DMS153 treated with DMSO at 0.1 percent for 48 hours (cell line): ENCODE data around the gene NXF1.
A peak's percentile ranks its signal among the peaks of the same experiment; 100 is the strongest.
"Not testable (repeated sequence)": the region's sequence is repeated elsewhere in the genome, so short reads cannot be mapped to it uniquely, and the experiment has no call there.

Experiments
- DNase-seq: peaks from one replicate; lab custom pipeline; 2025; ENCODE audit not compliant: unreplicated experiment; lab: John Stamatoyannopoulos, UW

The NXF1 gene

GRCh38 chr11:62805076-62805892 lies at the start of gene NXF1:
TSS of gene NXF1 (minus strand) at chr11:62805440. CDS start at chr11:62805356, 84 bp downstream.
- DNase-seq: peak; percentile 96

DNA sequence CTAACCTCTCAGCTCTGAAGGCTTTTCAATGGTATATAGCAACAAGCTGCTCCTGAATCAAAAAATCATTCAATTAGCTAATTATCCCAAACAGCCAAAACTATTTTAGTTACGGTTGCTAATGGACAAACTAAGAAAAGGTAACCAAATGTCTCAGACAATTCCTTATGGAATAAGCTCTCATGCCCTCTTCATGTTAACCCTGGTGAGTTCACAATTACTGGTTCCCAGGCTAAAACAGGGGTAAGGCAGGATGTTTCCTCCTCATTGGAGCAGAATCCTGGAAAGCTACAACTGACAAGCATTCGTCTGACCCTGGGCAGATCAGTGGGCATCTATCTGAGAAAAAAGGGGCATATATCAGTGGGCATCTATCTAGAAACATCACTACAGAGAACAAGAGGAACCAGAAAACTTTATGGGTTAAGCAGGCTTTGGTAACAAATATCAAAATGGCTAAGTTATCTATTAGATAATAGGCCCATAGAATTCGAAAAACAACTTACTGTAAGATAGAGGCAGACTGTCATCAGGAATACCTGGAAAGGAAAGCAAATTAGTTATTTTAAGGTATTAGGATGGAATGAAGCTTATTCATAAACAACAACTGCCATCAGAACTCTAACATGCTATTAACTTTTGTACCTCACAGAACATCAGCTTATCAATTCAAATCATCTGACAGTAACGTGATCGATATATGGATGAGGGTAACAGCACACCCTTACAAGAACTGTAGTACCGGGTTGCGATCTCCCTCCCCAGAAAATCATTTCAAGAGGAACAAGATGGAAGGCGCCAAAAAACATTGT lies 49.0 kb upstream of the NXF1 start:
- DNase-seq: no peak

DNA sequence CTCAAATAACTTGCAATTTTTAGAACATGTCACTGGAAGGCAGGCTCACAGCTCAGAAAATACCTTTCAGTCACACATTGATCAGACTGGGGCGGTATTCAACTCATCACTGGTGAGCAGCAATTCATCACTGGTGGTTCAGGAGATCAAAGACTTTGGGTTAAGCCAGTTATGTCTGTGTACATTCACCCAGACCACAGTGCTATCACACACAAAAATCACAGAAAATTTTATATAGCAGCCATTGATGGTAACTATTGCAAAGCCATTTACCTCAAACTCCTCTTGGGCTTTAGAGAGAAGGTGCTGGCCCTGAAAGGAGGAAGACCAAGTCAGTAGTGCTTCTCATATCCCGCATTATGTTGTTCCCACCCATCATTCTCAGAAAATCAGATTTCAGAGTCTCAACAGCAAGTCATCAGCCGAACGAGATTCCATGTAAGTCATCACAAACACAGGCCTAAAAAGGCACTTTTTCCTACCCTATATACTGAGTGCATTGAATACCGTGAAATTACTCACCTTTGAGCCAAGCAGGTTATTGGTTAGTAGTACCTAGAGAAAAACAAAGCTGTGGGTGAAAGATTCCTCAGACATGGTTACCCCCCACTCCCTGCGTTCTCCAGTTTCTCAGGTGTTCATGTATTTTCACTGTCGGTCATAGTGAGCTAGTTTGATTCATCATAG lies 48.2 kb upstream of the NXF1 start:
- no peak for DNase-seq

- DNase-seq: no peak
Measured at GRCh38 chr11:62852523-62853188, 47.4 kb upstream of the NXF1 start.

- DNase-seq: no peak
Measured at GRCh38 chr11:62851807-62852522, 46.7 kb upstream of the NXF1 start.

DNA sequence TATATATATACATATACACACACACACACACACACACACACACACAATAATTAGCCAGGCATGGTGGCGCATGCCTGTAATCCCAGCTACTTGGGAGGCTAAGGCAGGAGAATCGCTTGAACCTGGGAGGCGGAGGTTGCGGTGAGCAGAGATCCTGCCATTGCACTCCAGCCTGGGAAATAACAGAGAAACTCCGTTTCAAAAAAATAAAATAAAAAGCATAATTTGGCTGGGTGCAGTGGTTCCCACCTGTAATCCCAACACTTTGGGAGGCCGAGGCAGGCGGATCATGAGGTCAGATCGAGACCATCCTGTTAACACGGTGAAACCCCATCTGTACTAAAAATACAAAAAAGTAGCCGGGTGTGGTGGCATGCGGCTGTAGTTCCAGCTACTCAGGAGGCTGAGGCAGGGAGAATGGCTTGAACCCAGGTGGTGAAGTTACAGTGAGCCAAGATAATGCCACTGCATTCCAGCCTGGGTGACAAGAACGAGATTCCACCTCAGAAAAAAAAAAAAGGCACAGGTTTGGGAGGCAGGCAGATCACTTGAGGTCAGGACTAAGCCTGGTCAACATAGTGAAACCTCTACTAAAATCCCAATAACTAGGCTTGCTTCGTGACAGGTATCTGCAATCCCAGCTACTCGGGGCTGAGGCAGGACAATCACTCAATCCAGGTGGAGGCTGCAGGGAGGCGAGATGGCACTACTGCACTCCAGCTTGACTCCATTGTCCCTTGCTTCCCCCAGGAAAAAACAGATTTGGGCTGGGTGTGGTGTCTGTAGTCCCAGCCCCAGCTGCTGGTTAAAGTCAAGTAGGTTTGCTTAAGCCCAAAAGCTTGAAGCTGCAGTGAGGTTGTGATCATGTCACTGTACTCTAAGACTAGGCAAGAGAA lies 45.9 kb upstream of the NXF1 start:
- DNase-seq: no peak

GRCh38 chr11:62847767-62848314 lies 42.6 kb upstream of the NXF1 start:
- DNase-seq: no peak

DNA sequence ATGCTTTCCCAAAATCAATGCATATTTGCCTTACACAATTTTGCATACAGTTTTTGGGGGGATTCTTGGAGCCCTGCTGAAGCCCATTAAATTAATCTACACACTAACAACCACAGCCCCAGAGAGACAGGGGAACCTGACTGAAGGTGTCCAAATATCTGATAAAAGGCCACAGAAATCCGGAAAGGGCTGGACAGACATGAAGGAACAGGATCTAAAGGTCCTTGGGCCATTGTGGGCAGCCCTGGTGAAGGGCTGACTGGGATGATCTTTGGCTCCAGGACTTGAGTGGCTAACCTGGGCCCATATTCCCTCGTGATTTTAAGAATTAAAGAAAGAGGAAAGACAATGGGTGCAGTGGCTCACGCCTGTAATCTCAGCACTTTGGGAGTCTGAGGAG lies 40.9 kb upstream of the NXF1 start:
- DNase-seq: no peak

GRCh38 chr11:62844154-62844553 lies 38.9 kb upstream of the NXF1 start:
- no peak for DNase-seq

DNA sequence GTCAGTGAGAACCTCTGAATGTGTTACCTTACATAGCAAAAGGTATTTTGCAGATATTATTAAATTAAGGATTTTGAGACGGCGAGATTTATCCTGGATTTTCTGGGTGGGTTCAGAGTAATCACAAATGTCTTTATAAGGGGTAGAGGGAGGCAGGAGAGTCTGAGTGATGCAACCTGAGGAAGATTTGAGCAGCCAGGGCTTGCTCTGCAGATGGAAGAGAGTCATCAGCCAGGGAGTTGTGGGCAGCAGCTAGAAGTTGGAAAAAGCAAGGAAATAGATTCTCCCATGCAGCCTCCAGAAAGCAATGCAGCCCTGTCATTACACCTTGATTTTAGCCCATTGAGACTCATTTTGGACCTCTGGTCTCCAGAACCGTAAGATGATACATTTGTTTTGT lies 38.2 kb upstream of the NXF1 start:
- DNase-seq: no peak

- DNase-seq: not testable (repeated sequence)
Measured at GRCh38 chr11:62842891-62843290, 37.7 kb upstream of the NXF1 start.

DNA sequence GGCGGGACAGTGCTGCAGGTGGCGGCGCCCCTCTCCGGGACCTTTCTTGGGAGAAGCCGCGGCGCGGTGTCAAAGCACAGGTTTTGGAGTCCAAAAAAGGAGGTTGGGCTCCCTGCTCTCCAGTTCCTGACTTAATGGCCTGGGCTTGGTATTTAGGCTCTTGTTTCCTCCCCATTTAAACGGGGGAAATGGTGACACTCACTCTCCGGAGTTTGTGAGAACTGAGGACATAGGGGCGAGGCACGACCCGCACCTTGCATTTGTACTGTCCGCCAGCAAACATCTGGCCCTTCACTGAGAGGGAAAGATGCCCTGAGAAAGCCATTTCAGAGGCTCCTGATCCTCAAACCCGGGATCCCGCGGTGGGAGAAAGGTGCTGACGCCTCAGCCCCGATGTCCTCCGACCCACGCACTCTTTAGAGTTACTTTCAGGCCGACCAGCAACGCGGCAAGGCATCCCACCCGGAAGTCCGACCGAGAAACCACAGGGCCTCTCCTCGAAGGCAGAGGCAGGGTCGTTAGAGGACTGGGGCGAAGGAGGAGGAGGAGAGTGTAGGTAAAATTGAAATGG lies 37.0 kb upstream of the NXF1 start:
- DNase-seq: peak; percentile 87

DNA sequence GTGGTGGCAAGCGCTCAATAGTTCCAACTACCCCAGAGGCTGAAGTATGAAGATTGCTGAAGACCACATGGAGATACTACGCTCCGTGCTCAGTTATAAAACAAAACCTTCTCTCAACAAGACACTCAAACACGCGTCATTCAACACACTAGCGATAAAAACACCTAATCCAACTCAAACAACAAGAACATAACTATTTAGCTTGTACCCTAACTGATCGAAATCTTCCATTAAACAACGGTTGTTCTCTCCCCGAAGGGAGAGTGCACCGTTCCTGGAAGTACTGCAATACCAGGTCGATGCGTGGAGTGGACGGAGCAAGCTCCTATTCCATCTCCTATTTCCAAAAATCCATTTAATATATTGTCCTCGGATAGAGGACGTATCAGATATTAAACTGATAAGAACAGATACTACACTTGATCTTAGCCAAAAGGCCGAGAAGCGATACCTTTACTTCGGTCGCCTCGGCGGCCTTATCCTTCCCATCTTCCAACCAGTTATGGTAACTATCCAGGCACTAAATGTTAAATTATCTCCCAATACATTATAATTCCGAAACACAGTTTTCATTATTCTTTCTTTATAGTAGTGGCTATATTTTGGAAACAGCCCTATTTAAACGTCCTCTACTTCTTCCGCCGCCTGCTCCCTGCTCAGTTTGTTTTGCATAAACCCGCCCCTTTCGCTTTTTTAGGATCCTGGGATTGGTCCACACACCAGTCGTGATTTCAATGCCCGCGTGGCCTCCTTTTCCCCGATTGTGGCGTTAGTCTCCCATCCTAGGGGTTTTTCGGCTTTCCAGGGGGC lies 36.3 kb upstream of the NXF1 start:
- DNase-seq: peak; percentile 96

DNA sequence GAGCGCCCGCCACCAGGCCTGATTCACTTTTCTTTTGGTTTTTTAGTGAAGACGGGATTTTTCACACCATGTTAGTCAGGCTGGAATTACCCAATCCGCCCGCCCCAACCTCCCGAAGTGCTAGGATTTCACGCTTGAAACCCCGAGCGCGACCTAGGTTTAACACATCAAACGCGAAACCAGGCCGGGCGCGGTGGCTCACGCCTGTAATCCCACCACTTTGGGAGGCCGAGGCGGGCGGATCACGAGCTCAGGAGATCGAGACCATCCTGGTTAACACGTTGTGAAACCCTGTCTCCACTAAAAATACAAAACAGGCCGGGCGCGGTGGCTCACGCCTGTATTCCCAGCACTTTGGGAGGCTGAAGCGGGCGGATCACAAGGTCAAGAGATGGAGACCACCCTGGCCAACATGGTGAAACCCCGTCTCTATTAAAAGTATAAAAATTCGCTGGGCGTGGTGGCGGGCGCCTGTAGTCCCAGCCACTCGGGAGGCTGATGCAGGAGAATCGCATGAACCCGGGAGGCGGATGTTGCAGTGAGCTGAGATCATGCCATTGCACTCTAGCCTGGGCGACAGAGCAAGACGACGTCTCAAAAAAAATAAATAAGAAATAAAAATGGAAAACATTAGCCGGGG lies 35.6 kb upstream of the NXF1 start:
- DNase-seq: not testable (repeated sequence)

GRCh38 chr11:62839050-62839945 lies 34.1 kb upstream of the NXF1 start, which contains the start of gene WDR74:
TSS of gene WDR74 (minus strand) at chr11:62839590. CDS start at chr11:62839570, 20 bp downstream.
- peak; percentile 86 for DNase-seq

GRCh38 chr11:62835336-62835735 lies 30.1 kb upstream of the NXF1 start:
- no peak for DNase-seq
